HTR-8/SVneo (cell line): ENCODE results near the gene ARFIP2.

Experiments used
- DNase-seq: peaks from one replicate; pipeline ENCODE4 v3.0.0; 2011; ENCODE audit warnings: low spot score, mixed read lengths; ENCODE audit not compliant: insufficient read length
- FAIRE-seq: peaks from 2 replicates; lab custom pipeline; 2011; peaks lifted over from hg19 to GRCh38; lab: Jason Lieb, UNC

ARFIP2 gene

GRCh38 chr11:6485661-6486060 is 4.5 kb upstream of the ARFIP2 start:
- FAIRE-seq (no peak), DNase-seq (no peak)

- DNase-seq: no peak
- FAIRE-seq: no peak
These were observed 1.9 kb upstream of the ARFIP2 start for GRCh38 chr11:6483015-6483414.

GRCh38 chr11:6482441-6482840 is 1.3 kb upstream of the ARFIP2 start:
- no peak for DNase-seq
- FAIRE-seq: no peak

- no peak for FAIRE-seq
- no peak for DNase-seq
These were observed 769 bp upstream of the ARFIP2 start for GRCh38 chr11:6481924-6482275.

GRCh38 chr11:6480299-6480914 is 724 bp downstream of the ARFIP2 start:
- DNase-seq (no peak), FAIRE-seq (no peak)

- DNase-seq: no peak
- no peak for FAIRE-seq
These were observed 4.6 kb downstream of the ARFIP2 start for GRCh38 chr11:6476571-6476970.

GRCh38 chr11:6475936-6476335 is 5.2 kb downstream of the ARFIP2 start:
- DNase-seq (no peak), FAIRE-seq (no peak)

GRCh38 chr11:6474806-6475500 is 6.2 kb downstream of the ARFIP2 start:
- DNase-seq (no peak), FAIRE-seq (no peak)

- no peak for FAIRE-seq
These were observed 6.7 kb downstream of the ARFIP2 start for GRCh38 chr11:6474413-6474792.

GRCh38 chr11:6473451-6474412 is 7.4 kb downstream of the ARFIP2 start, which contains the start of gene TRIM3:
Gene TRIM3 (minus strand): TSS chr11:6473941. CDS start chr11:6465695, 8,246 bp downstream.
- no peak for FAIRE-seq
- DNase-seq: peak; percentile 90

More at GRCh38 chr11:6474413-6474792, 6.7 kb downstream of the ARFIP2 start:
- DNase-seq: no peak

- FAIRE-seq: no peak
These were observed 8.2 kb downstream of the ARFIP2 start for GRCh38 chr11:6472934-6473333.

GRCh38 chr11:6469599-6469998 is 11.5 kb downstream of the ARFIP2 start:
- DNase-seq (no peak), FAIRE-seq (no peak)

More at GRCh38 chr11:6472934-6473333, 8.2 kb downstream of the ARFIP2 start:
- no peak for DNase-seq

GRCh38 chr11:6468712-6469495 is 12.2 kb downstream of the ARFIP2 start:
- FAIRE-seq (no peak), DNase-seq (peak; percentile 79)

GRCh38 chr11:6459099-6459450 is 22.1 kb downstream of the ARFIP2 start:
- FAIRE-seq (no peak), DNase-seq (no peak)

GRCh38 chr11:6458352-6459098 is 22.6 kb downstream of the ARFIP2 start:
- DNase-seq: no peak
- no peak for FAIRE-seq

- FAIRE-seq (no peak), DNase-seq (no peak)
These were observed 23.4 kb downstream of the ARFIP2 start for GRCh38 chr11:6457581-6458320.

GRCh38 chr11:6456361-6457073 is 24.6 kb downstream of the ARFIP2 start:
- DNase-seq (no peak), FAIRE-seq (no peak)

GRCh38 chr11:6455070-6455469 is 26.1 kb downstream of the ARFIP2 start:
- DNase-seq (no peak), FAIRE-seq (no peak)
